Measurements from ENCODE around the gene DIPK1B. TPM values are rescaled to one million over a fixed set of nuclear protein-coding genes. Genes with fewer than 3 reads are reported as not detected.

DIPK1B gene
- total RNA-seq, 1 experiment from 2014 or later, result not detected

- ChIA-PET POLR2A (no interaction called here), CTCF (interaction anchor here (1.2 kb wide), 1 partner anchor 10 kb away, joined by 7 read pairs; no protein-coding TSS in a partner anchor)
- intact Hi-C loops (cut with micrococcal nuclease), result no loop called here
- H3K4me1 Mint-ChIP-seq (ENCODE audit: insufficient read depth, unreplicated experiment), result no peaks in the 10 kb centered on the region
- no peak overlapping the region for H3K4me3 Mint-ChIP-seq (ENCODE audit: unreplicated experiment)
- H3K27ac Mint-ChIP-seq (ENCODE audit: low read depth, unreplicated experiment), result no peak overlapping the region
- no peak for DNase-seq (ENCODE audit: unreplicated experiment)
- no peak for TF ChIP-seq CTCF (IDR thresholded peaks at IDR 0.05; ENCODE audit: unreplicated experiment)
- BruUV-seq (replicated peaks), result no TSS peak
- peaks cover 39% of the 10 kb centered on the region for H3K27me3 Mint-ChIP-seq (ENCODE audit: insufficient read depth, unreplicated experiment)
- H3K36me3 Mint-ChIP-seq (ENCODE audit: insufficient read depth, unreplicated experiment), result no peaks in the 10 kb centered on the region
- no peaks in the 10 kb centered on the region for H3K9me3 Mint-ChIP-seq (ENCODE audit: unreplicated experiment)
Observed at GRCh38 chr9:136738960-136739359, 26.6 kb downstream of the DIPK1B start.

- Mint-ChIP-seq H3K4me3 (ENCODE audit: unreplicated experiment) (no peak overlapping the region), H3K4me1 (ENCODE audit: insufficient read depth, unreplicated experiment) (no peaks in the 10 kb centered on the region), H3K27ac (ENCODE audit: low read depth, unreplicated experiment) (no peak overlapping the region), H3K27me3 (ENCODE audit: insufficient read depth, unreplicated experiment) (peaks cover 39% of the 10 kb centered on the region), H3K36me3 (ENCODE audit: insufficient read depth, unreplicated experiment) (no peaks in the 10 kb centered on the region), H3K9me3 (ENCODE audit: unreplicated experiment) (no peaks in the 10 kb centered on the region)
- ChIA-PET CTCF (no interaction called here), POLR2A (no interaction called here)
- DNase-seq (ENCODE audit: unreplicated experiment), result no peak
- BruUV-seq (replicated peaks), result no TSS peak
- intact Hi-C loops (cut with micrococcal nuclease), result no loop called here
- no peak for TF ChIP-seq CTCF (IDR thresholded peaks at IDR 0.05; ENCODE audit: unreplicated experiment)
Observed at GRCh38 chr9:136739509-136739908, 27.1 kb downstream of the DIPK1B start.

GRCh38 chr9:136740069-136740468 is 27.7 kb downstream of the DIPK1B start:
- DNase-seq (ENCODE audit: unreplicated experiment), result no peak
- no TSS peak for BruUV-seq (replicated peaks)
- Mint-ChIP-seq H3K4me3 (ENCODE audit: unreplicated experiment) (no peak overlapping the region), H3K4me1 (ENCODE audit: insufficient read depth, unreplicated experiment) (no peaks in the 10 kb centered on the region), H3K27ac (ENCODE audit: low read depth, unreplicated experiment) (no peak overlapping the region), H3K27me3 (ENCODE audit: insufficient read depth, unreplicated experiment) (peaks cover 39% of the 10 kb centered on the region), H3K9me3 (ENCODE audit: unreplicated experiment) (no peaks in the 10 kb centered on the region), H3K36me3 (ENCODE audit: insufficient read depth, unreplicated experiment) (no peaks in the 10 kb centered on the region)
- TF ChIP-seq CTCF (IDR thresholded peaks at IDR 0.05; ENCODE audit: unreplicated experiment), result no peak
- intact Hi-C loops (cut with micrococcal nuclease), result no loop called here
- POLR2A ChIA-PET, result no interaction called here
- CTCF ChIA-PET, result no interaction called here

GRCh38 chr9:136740491-136740890 is 28.1 kb downstream of the DIPK1B start:
- no peak for TF ChIP-seq CTCF (IDR thresholded peaks at IDR 0.05; ENCODE audit: unreplicated experiment)
- CTCF ChIA-PET, result no interaction called here

More at GRCh38 chr9:136740491-136740890, 28.1 kb downstream of the DIPK1B start:
- Mint-ChIP-seq H3K27ac (ENCODE audit: low read depth, unreplicated experiment) (no peak overlapping the region), H3K4me3 (ENCODE audit: unreplicated experiment) (no peak overlapping the region), H3K4me1 (ENCODE audit: insufficient read depth, unreplicated experiment) (no peaks in the 10 kb centered on the region), H3K36me3 (ENCODE audit: insufficient read depth, unreplicated experiment) (no peaks in the 10 kb centered on the region), H3K27me3 (ENCODE audit: insufficient read depth, unreplicated experiment) (peaks cover 39% of the 10 kb centered on the region), H3K9me3 (ENCODE audit: unreplicated experiment) (no peaks in the 10 kb centered on the region)
- intact Hi-C loops (cut with micrococcal nuclease), result no loop called here
- no TSS peak for BruUV-seq (replicated peaks)
- POLR2A ChIA-PET, result no interaction called here
- no peak for DNase-seq (ENCODE audit: unreplicated experiment)

All from MCF 10A (cell line).